Lower leg skin (tissue), 4 donors: Measurements from ENCODE around the gene KCNIP4. TPM values are rescaled to one million over a fixed set of nuclear protein-coding genes. Genes with fewer than 3 reads are reported as not detected.

Experiments used
- DNase-seq, 2 donors: peaks; one replicate each; pipeline ENCODE4 v3.0.0-alpha.2; 2019; ENCODE audit warnings: low spot score in 2 of 2
- H3K4me3 ChIP-seq: fragments of 200-600 bp; sonication (generic); 2 replicates; pipeline ENCODE4 v1.5.1; 2017; ENCODE audit warnings: mild to moderate bottlenecking, low read depth; ENCODE audit not compliant: poor library complexity, severe bottlenecking
- CTCF ChIP-seq, 3 donors: fragments of 450-650 bp; IDR thresholded peaks; one replicate each; pipeline ENCODE4 v1.5.1; 2016; ENCODE audit warnings: antibody characterized with exemption in 3 of 3, mild to moderate bottlenecking in 3 of 3, moderate library complexity in 2 of 3
- POLR2A ChIP-seq, 2 donors: fragments of 450-650 bp; IDR thresholded peaks; one replicate each; pipeline ENCODE4 v1.6.1; 2016 to 2017; ENCODE audit warnings: antibody characterized with exemption in 2 of 2, mild to moderate bottlenecking in 1 of 2, moderate library complexity in 1 of 2
- WGBS, 2 donors: methylation state at CpG; one replicate each; pipeline ENCODE4 v1.1.5; 2018; 5-methylcytosine and 5-hydroxymethylcytosine counted together
- intact Hi-C: fragments of 100-400 bp; cut with DNase I; formaldehyde crosslinking; loops from one replicate; pipeline ENCODE4 v1.15.0; 2023; ENCODE audit warnings: low total_unique reads
- total RNA-seq, 4 donors: library from RNA; depleted of rRNA; stranded (reverse); fragments of >200 nt; gene quantifications; one replicate each; pipeline ENCODE4 v1.1.0, GENCODE V29; 2016

KCNIP4 gene
- total RNA-seq, 4 donors from 2014 or later = not detected

DNA sequence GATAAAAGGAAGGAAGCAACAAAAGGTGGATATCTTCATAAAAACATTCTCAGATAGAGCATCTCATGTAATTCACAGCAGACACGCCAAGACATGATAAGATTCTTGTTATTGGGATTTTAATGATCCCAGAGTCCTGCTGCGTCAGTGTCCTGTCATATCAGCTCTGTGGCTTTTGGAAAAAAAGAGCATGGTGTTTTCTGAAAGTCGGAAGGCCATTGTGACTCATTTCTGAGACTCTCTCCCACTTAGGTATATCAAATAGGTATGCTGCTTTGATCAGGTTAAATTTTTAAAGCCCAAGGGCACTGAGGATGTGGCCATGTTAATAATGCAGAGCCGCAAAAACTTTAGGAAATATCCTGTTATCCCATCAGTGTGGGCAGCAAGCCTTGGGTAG is 481.0 kb downstream of the KCNIP4 start:
- 60 to 77% methylated on average over 4 of the region's 4 CpGs for WGBS, 2 donors
- DNase-seq = no peak
- TF ChIP-seq POLR2A (IDR thresholded peaks at IDR 0.05) (no peak), CTCF (IDR thresholded peaks at IDR 0.05) (no peak)
- intact Hi-C loops = no loop called here
- H3K4me3 ChIP-seq = no peak overlapping the region

- DNase-seq = no peak
- no peak overlapping the region for H3K4me3 ChIP-seq
- intact Hi-C loops = no loop called here
- WGBS, 2 donors = 76 to 84% methylated on average over 6 of the region's 6 CpGs
- TF ChIP-seq POLR2A (IDR thresholded peaks at IDR 0.05) (no peak), CTCF (IDR thresholded peaks at IDR 0.05) (no peak)
These were observed 491.3 kb downstream of the KCNIP4 start for GRCh38 chr4:21457086-21457840.

- TF ChIP-seq POLR2A (IDR thresholded peaks at IDR 0.05) (no peak), CTCF (IDR thresholded peaks at IDR 0.05) (no peak)
- WGBS, 2 donors = 52 to 57% methylated on average over 1 of the region's 1 CpG
- DNase-seq = no peak
- H3K4me3 ChIP-seq = no peak overlapping the region
- intact Hi-C loops = no loop called here
These were observed 493.7 kb downstream of the KCNIP4 start for GRCh38 chr4:21454831-21455230.

DNA sequence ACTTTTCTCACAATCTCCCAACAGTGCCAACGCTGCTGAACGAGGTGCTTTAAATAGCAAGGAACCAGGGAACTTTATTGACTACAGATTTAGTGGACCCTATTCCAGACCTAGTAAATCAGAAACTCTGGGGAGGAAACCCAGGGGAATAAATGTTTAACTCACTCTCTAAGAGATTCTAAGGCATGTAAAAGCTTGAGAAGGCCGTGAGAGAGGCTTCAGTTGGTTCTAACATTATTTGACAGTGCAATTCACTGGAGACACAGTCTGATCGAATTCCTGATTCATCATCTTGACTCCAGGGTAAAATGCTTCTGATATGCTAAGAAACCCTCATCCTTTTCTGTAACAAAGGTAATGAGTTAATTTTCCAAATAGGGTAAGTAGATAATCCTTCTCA is 494.4 kb downstream of the KCNIP4 start:
- WGBS, 2 donors = 57 to 59% methylated on average over 4 of the region's 4 CpGs
- no peak for DNase-seq
- intact Hi-C loops = no loop called here
- H3K4me3 ChIP-seq = no peak overlapping the region
- no peak for TF ChIP-seq POLR2A (IDR thresholded peaks at IDR 0.05)
- TF ChIP-seq CTCF (IDR thresholded peaks at IDR 0.05) = no peak

DNA sequence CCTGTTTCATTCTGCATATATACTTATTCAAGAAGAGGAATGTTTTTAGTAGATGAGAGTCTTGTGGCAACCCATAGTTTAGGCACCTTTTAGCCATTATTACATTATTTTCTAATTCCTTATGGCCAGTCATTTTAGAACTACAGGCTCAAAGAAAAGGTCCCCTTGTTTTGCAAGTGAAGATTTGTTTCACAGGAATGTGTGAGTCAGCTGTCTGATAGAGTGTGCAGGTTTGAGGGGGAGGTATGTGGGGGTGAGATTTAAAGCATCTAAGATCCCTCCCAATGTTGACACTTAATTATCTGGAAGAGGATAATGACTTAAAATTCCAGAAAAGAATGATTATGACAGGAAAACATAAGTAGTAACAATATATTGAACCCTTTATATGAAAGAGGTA is 495.6 kb downstream of the KCNIP4 start:
- intact Hi-C loops = no loop called here
- DNase-seq = no peak
- TF ChIP-seq CTCF (IDR thresholded peaks at IDR 0.05) (no peak), POLR2A (IDR thresholded peaks at IDR 0.05) (no peak)
- no peak overlapping the region for H3K4me3 ChIP-seq

DNA sequence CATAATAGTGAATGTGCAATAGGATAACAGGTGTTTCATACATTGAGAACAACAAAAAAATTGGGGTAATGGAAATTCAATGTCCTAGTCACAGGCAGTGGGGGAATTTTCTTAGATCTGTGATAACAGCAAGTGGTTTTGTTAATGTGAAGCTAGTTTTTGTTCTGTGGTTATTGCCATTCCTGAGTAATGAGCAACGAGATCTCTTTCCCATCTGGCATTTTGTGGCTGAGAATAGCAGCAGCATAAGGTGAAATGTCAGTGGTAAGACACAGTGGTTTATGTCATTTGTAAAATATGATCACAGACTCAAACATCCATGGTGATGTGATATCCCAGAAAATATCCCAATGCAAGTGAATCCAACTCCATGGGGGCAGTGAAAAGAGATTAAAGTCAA is 497.5 kb downstream of the KCNIP4 start:
- 24 to 29% methylated on average over 1 of the region's 1 CpG for WGBS, 2 donors
- H3K4me3 ChIP-seq = no peak overlapping the region
- TF ChIP-seq POLR2A (IDR thresholded peaks at IDR 0.05) (no peak), CTCF (IDR thresholded peaks at IDR 0.05) (no peak)
- DNase-seq = no peak
- intact Hi-C loops = no loop called here
